ENCODE measurements around the gene PELI1. TPM values are rescaled to one million over a fixed set of nuclear protein-coding genes. Genes with fewer than 3 reads are reported as not detected.

The PELI1 gene
- total RNA-seq, 1 donor from 2014 or later: 33.8 TPM

- Mint-ChIP-seq H3K4me1 (peaks cover 39% of the 10 kb centered on the region), H3K4me3 (peak overlapping the region; percentile 99), H3K27me3 (no peaks in the 10 kb centered on the region), H3K36me3 (ENCODE audit: low read depth) (peaks cover 40% of the 10 kb centered on the region), H3K27ac (peak overlapping the region; percentile 85), H3K9me3 (no peaks in the 10 kb centered on the region)
- intact Hi-C loops (cut with micrococcal nuclease): loop anchor here (2.0 to 5.0 kb wide), 4 partner anchors 63 to 510 kb away; partner anchors contain the start of genes SERTAD2 and UGP2
- peak; percentile 67 for DNase-seq
Measured at GRCh38 chr2:64141674-64142405, 2.4 kb downstream of the PELI1 start.

DNA sequence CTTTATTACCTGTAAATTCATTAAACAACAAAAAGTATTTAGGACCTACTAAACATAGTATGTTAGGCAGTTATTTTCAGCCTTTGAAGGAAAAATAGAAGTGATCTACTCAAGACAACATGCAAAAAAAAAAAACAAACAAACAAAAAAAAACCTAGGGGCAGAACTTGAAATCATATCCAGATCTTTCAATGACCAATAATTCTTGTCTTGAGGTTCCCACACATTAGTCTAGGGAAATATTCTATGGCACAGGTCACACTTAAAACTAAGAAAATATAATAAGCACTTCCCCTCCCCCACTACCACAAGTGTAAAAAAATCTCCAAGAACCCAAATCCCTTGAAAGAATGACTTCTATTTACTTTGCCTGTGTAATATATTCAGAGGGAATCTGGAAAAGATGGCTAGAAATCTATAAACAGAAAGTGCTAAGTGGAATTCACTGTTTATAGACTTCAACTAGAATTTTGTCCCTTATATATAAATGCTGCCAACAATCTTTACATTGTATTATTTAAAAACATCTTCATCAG, 3.5 kb downstream of the PELI1 start:
- peaks cover 42% of the 10 kb centered on the region for H3K36me3 Mint-ChIP-seq (ENCODE audit: low read depth)
- DNase-seq: no peak
- H3K4me1 Mint-ChIP-seq: peaks cover 49% of the 10 kb centered on the region
- no peaks in the 10 kb centered on the region for H3K27me3 Mint-ChIP-seq
- H3K27ac Mint-ChIP-seq: peak overlapping the region; percentile 79
- intact Hi-C loops (cut with micrococcal nuclease): loop anchor here (5.0 kb wide), 2 partner anchors 298 to 512 kb away; partner anchors contain the start of genes SERTAD2 and UGP2
- H3K9me3 Mint-ChIP-seq: no peaks in the 10 kb centered on the region
- peak overlapping the region; percentile 69 for H3K4me3 Mint-ChIP-seq

GRCh38 chr2:64139956-64140355, 4.3 kb downstream of the PELI1 start:
- H3K36me3 Mint-ChIP-seq (ENCODE audit: low read depth): peaks cover 42% of the 10 kb centered on the region
- peaks cover 54% of the 10 kb centered on the region for H3K4me1 Mint-ChIP-seq
- DNase-seq: no peak
- H3K4me3 Mint-ChIP-seq: no peak overlapping the region
- no peaks in the 10 kb centered on the region for H3K9me3 Mint-ChIP-seq
- intact Hi-C loops (cut with micrococcal nuclease): loop anchor here (5.0 to 10.0 kb wide), 3 partner anchors 298 to 845 kb away; partner anchors contain the start of genes SERTAD2, SLC1A4 and UGP2
- H3K27ac Mint-ChIP-seq: no peak overlapping the region
- no peaks in the 10 kb centered on the region for H3K27me3 Mint-ChIP-seq

GRCh38 chr2:64137996-64138395, 6.2 kb downstream of the PELI1 start:
- Mint-ChIP-seq H3K4me3 (peak overlapping the region; percentile 57), H3K27ac (peak overlapping the region; percentile 71), H3K9me3 (peaks cover 3% of the 10 kb centered on the region), H3K36me3 (ENCODE audit: low read depth) (peaks cover 49% of the 10 kb centered on the region), H3K27me3 (no peaks in the 10 kb centered on the region), H3K4me1 (peaks cover 68% of the 10 kb centered on the region)
- no peak for DNase-seq
- intact Hi-C loops (cut with micrococcal nuclease): loop anchor here (10.0 kb wide), 1 partner anchor 847 kb away; the partner anchor contains the start of gene SLC1A4

GRCh38 chr2:64137567-64137966, 6.7 kb downstream of the PELI1 start:
- no peak overlapping the region for H3K4me3 Mint-ChIP-seq
- H3K27ac Mint-ChIP-seq: peak overlapping the region; percentile 38
- H3K9me3 Mint-ChIP-seq: peaks cover 4% of the 10 kb centered on the region
- peaks cover 51% of the 10 kb centered on the region for H3K36me3 Mint-ChIP-seq (ENCODE audit: low read depth)
- H3K27me3 Mint-ChIP-seq: no peaks in the 10 kb centered on the region
- DNase-seq: no peak
- intact Hi-C loops (cut with micrococcal nuclease): loop anchor here (10.0 kb wide), 1 partner anchor 847 kb away; the partner anchor contains the start of gene SLC1A4
- H3K4me1 Mint-ChIP-seq: peaks cover 72% of the 10 kb centered on the region

GRCh38 chr2:64135421-64135820, 8.8 kb downstream of the PELI1 start:
- no peak for DNase-seq
- peaks cover 4% of the 10 kb centered on the region for H3K9me3 Mint-ChIP-seq
- peak overlapping the region; percentile 89 for H3K27ac Mint-ChIP-seq
- H3K36me3 Mint-ChIP-seq (ENCODE audit: low read depth): peaks cover 50% of the 10 kb centered on the region
- no peaks in the 10 kb centered on the region for H3K27me3 Mint-ChIP-seq
- peaks cover 71% of the 10 kb centered on the region for H3K4me1 Mint-ChIP-seq
- peak overlapping the region; percentile 60 for H3K4me3 Mint-ChIP-seq
- intact Hi-C loops (cut with micrococcal nuclease): loop anchor here (1.0 to 10.0 kb wide), 3 partner anchors 8 to 849 kb away; partner anchors contain the start of gene SLC1A4

DNA sequence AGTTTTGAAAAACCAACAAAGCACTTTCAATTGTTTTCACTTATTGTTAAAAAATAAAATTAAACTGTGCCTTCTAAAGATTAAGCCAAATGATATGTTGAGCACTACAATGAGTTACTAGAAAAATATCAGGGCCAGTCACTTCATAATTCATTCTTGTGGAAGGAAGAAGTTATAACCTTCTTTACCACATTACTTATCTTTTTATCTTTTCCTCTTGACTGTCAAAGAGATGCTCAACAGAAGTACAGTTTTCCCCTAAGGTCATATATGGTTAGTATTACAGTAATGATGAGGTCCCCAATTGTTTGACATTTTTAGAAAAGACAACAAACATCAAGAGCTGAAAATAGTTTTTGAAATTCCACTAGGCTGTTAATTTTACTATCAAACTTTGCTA, 9.4 kb downstream of the PELI1 start:
- Mint-ChIP-seq H3K4me1 (peaks cover 70% of the 10 kb centered on the region), H3K4me3 (peak overlapping the region; percentile 60), H3K9me3 (peaks cover 4% of the 10 kb centered on the region), H3K36me3 (ENCODE audit: low read depth) (peaks cover 49% of the 10 kb centered on the region), H3K27me3 (no peaks in the 10 kb centered on the region), H3K27ac (peak overlapping the region; percentile 89)
- no peak for DNase-seq
- intact Hi-C loops (cut with micrococcal nuclease): loop anchor here (1.0 to 10.0 kb wide), 5 partner anchors 8 to 850 kb away; partner anchors contain the start of gene SLC1A4

GRCh38 chr2:64133828-64134227, 10.4 kb downstream of the PELI1 start:
- Mint-ChIP-seq H3K4me3 (peak overlapping the region; percentile 60), H3K27ac (peak overlapping the region; percentile 89), H3K27me3 (no peaks in the 10 kb centered on the region), H3K4me1 (peaks cover 72% of the 10 kb centered on the region), H3K36me3 (ENCODE audit: low read depth) (peaks cover 42% of the 10 kb centered on the region), H3K9me3 (peaks cover 4% of the 10 kb centered on the region)
- intact Hi-C loops (cut with micrococcal nuclease): loop anchor here (1.0 to 10.0 kb wide), 6 partner anchors 20 to 851 kb away; partner anchors contain the start of gene SLC1A4
- no peak for DNase-seq

- no peak for DNase-seq
- H3K4me1 Mint-ChIP-seq: peaks cover 72% of the 10 kb centered on the region
- intact Hi-C loops (cut with micrococcal nuclease): loop anchor here (1.0 to 10.0 kb wide), 3 partner anchors 19 to 851 kb away; partner anchors contain the start of gene SLC1A4
- H3K27ac Mint-ChIP-seq: peak overlapping the region; percentile 89
- H3K36me3 Mint-ChIP-seq (ENCODE audit: low read depth): peaks cover 37% of the 10 kb centered on the region
- no peaks in the 10 kb centered on the region for H3K27me3 Mint-ChIP-seq
- H3K4me3 Mint-ChIP-seq: peak overlapping the region; percentile 51
- peaks cover 4% of the 10 kb centered on the region for H3K9me3 Mint-ChIP-seq
Measured at GRCh38 chr2:64133354-64133753, 10.9 kb downstream of the PELI1 start.

DNA sequence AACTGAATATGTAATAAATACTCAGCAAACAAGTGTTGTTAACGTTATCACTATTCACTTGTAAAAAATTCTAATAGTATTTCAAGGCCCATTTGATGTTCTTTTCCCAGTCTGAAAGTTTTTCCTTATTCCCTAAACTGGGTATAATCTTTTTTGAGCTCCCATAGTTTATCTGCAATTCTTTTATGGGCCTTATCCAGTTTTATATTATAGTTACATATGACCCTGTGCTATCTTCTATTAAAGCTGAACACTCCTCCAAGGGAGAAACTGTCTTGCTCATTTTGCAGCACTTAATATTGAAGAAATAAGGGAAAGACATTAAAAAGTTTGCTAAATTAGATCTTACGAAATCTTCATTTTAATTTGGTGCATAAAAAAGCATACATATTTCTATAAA, 13.9 kb downstream of the PELI1 start:
- no peak for DNase-seq
- H3K4me1 Mint-ChIP-seq: peaks cover 59% of the 10 kb centered on the region
- no peak overlapping the region for H3K4me3 Mint-ChIP-seq
- peaks cover 4% of the 10 kb centered on the region for H3K9me3 Mint-ChIP-seq
- intact Hi-C loops (cut with micrococcal nuclease): loop anchor here (10.0 kb wide), 1 partner anchor 854 kb away; the partner anchor contains the start of gene SLC1A4
- H3K36me3 Mint-ChIP-seq (ENCODE audit: low read depth): peaks cover 35% of the 10 kb centered on the region
- H3K27me3 Mint-ChIP-seq: no peaks in the 10 kb centered on the region
- no peak overlapping the region for H3K27ac Mint-ChIP-seq

DNA sequence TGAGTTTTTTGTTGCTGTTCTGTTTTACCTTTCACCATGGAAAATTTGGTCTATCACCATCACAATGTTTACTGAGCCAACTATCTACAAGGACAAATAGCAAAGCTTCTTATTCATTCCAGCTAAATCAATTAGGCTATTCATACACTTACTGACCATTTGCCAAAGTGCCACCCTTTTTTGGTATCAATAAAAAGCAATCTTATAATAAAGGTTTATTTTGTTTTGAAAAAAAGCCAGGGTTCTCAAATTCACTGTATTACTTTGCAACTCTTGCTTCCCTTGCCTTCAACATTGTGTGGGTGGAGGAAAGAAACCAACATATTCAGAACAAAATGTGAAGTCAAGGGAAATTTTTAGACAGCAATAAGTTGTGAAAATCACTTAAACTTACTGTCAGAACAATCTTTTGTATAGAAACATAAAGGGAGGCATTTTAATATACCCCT, 15.3 kb downstream of the PELI1 start:
- no peak for DNase-seq
- Mint-ChIP-seq H3K4me3 (peak overlapping the region; percentile 53), H3K27ac (peak overlapping the region; percentile 81), H3K36me3 (ENCODE audit: low read depth) (peaks cover 37% of the 10 kb centered on the region), H3K27me3 (no peaks in the 10 kb centered on the region), H3K9me3 (peaks cover 4% of the 10 kb centered on the region), H3K4me1 (peaks cover 51% of the 10 kb centered on the region)
- intact Hi-C loops (cut with micrococcal nuclease): loop anchor here (1.0 kb wide), 3 partner anchors 15 to 28 kb away; partner anchors contain the start of gene PELI1

DNA sequence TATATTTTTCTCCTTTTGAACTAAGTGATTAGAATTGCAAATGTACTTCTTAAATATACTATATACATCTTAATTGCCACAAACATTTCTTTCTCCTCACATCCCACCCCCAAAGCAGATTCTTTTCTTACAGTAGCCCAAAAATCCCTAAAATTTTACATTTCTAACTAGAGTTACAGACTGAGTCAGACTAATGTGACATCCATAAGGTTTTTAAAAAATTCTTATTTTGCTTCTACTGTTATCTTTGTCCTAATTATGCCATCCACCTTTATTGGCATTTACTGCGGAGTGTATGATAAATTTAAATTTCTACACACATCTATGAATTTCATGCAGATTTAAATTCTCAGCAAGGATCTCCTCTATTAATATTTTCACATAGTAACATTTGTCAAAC, 15.8 kb downstream of the PELI1 start:
- Mint-ChIP-seq H3K9me3 (peaks cover 4% of the 10 kb centered on the region), H3K36me3 (ENCODE audit: low read depth) (peaks cover 39% of the 10 kb centered on the region), H3K27ac (peak overlapping the region; percentile 81), H3K27me3 (no peaks in the 10 kb centered on the region), H3K4me1 (peaks cover 46% of the 10 kb centered on the region), H3K4me3 (peak overlapping the region; percentile 53)
- intact Hi-C loops (cut with micrococcal nuclease): no loop called here
- DNase-seq: no peak

DNA sequence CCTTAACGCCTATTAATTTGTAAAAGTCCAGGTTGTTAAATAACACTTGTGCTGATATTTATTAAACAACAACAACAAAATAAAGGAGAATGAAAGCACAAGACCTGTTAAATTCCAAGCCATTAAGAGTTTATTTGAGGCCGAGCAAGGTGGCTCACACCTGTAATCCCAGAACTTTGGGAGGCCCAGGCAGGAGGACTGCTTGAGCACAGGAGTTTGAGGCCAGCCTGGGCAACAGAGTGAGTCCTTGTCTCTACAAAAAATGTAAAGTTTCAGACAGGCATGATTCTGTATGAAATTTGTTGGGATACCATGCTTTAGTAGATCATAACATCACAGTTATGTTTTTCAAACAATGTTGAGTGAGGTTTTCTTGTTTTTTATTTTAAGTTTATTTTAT, 17.1 kb downstream of the PELI1 start:
- Mint-ChIP-seq H3K27me3 (no peaks in the 10 kb centered on the region), H3K4me3 (no peak overlapping the region), H3K4me1 (peaks cover 39% of the 10 kb centered on the region), H3K36me3 (ENCODE audit: low read depth) (peaks cover 33% of the 10 kb centered on the region), H3K27ac (no peak overlapping the region), H3K9me3 (no peaks in the 10 kb centered on the region)
- intact Hi-C loops (cut with micrococcal nuclease): no loop called here
- no peak for DNase-seq

- peaks cover 29% of the 10 kb centered on the region for H3K36me3 Mint-ChIP-seq (ENCODE audit: low read depth)
- H3K27ac Mint-ChIP-seq: peak overlapping the region; percentile 25
- H3K27me3 Mint-ChIP-seq: no peaks in the 10 kb centered on the region
- H3K9me3 Mint-ChIP-seq: no peaks in the 10 kb centered on the region
- H3K4me1 Mint-ChIP-seq: peaks cover 34% of the 10 kb centered on the region
- DNase-seq: no peak
- H3K4me3 Mint-ChIP-seq: no peak overlapping the region
- intact Hi-C loops (cut with micrococcal nuclease): no loop called here
Measured at GRCh38 chr2:64126601-64127000, 17.6 kb downstream of the PELI1 start.
